Lower leg skin (tissue), 3 donors: Measurements from ENCODE around the gene GGA3.

ENCODE experiments used
- POLR2A ChIP-seq, 2 donors: fragments of 450-650 bp; IDR thresholded peaks; one replicate each; pipeline ENCODE4 v1.6.1; 2016 to 2017; ENCODE audit warnings: antibody characterized with exemption in 2 of 2, mild to moderate bottlenecking in 1 of 2, moderate library complexity in 1 of 2
- TF ChIP-seq, protein P1 (sequence below), 3 donors: fragments of 450-650 bp; IDR thresholded peaks; one replicate each; pipeline ENCODE4 v1.5.1; 2016; ENCODE audit warnings: antibody characterized with exemption in 3 of 3, mild to moderate bottlenecking in 3 of 3, moderate library complexity in 2 of 3

DNA sequence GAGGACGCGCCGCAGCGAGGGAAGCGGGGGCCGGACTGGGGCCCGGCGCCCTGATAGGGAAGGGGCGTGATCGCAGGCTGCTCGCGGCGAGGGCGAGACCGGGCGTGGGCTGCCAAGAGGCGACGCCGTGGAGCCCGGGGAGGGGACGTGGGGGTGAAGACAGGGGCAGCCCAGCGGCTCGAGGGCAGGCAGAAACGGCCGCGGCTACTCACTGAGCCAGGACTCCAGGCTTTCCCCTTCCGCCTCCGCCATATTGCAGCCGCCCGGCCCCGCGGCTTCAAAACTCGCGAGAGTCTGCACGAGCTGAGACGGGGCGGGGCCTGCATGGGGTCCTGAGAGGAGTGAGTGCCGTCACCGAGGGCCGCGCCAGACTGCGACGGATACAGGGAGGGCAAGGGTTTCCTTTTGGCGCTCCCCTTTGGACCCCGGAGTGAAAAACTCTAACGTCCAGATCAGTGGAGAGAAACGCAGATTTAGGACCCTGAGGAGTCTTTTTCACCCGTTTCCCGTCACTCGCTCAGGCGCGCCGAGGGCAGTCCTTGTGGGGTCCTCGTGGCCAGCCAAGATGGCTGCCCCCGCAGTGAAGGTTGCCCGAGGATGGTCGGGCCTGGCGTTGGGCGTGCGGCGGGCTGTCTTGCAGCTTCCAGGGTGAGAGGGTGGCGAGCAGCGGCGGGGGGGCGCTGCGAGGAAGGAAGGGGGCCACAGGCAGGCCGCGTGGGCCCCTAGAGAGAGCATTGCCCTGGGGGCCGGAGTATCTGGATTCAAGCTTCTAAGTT, at the start of gene GGA3, which contains the start of gene MRPS7:
- TF ChIP-seq, protein P1, sequence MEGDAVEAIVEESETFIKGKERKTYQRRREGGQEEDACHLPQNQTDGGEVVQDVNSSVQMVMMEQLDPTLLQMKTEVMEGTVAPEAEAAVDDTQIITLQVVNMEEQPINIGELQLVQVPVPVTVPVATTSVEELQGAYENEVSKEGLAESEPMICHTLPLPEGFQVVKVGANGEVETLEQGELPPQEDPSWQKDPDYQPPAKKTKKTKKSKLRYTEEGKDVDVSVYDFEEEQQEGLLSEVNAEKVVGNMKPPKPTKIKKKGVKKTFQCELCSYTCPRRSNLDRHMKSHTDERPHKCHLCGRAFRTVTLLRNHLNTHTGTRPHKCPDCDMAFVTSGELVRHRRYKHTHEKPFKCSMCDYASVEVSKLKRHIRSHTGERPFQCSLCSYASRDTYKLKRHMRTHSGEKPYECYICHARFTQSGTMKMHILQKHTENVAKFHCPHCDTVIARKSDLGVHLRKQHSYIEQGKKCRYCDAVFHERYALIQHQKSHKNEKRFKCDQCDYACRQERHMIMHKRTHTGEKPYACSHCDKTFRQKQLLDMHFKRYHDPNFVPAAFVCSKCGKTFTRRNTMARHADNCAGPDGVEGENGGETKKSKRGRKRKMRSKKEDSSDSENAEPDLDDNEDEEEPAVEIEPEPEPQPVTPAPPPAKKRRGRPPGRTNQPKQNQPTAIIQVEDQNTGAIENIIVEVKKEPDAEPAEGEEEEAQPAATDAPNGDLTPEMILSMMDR (IDR thresholded peaks at IDR 0.05) = no peak
- peak in 1 of 2 donors; percentile 36 for TF ChIP-seq POLR2A (IDR thresholded peaks at IDR 0.05)
